Ramos (cell line): Measurements from ENCODE around the gene PAQR7.

Experiments used
- in situ Hi-C: fragments of 300-500 bp; cut with MboI; formaldehyde crosslinking; loops from one replicate; pipeline ENCODE4 v1.14.3; 2022; ENCODE audit warnings: low sequenced_read_pairs; ENCODE audit not compliant: unreplicated experiment

PAQR7 gene

GRCh38 chr1:25875154-25875855, at the start of gene PAQR7:
PAQR7 (minus strand) TSS chr1:25875708; CDS start chr1:25863839, 11,869 bp downstream.
- in situ Hi-C loops = no loop called here

- in situ Hi-C loops = no loop called here
Observed at GRCh38 chr1:25924454-25924853, 48.9 kb upstream of the PAQR7 start.

DNA sequence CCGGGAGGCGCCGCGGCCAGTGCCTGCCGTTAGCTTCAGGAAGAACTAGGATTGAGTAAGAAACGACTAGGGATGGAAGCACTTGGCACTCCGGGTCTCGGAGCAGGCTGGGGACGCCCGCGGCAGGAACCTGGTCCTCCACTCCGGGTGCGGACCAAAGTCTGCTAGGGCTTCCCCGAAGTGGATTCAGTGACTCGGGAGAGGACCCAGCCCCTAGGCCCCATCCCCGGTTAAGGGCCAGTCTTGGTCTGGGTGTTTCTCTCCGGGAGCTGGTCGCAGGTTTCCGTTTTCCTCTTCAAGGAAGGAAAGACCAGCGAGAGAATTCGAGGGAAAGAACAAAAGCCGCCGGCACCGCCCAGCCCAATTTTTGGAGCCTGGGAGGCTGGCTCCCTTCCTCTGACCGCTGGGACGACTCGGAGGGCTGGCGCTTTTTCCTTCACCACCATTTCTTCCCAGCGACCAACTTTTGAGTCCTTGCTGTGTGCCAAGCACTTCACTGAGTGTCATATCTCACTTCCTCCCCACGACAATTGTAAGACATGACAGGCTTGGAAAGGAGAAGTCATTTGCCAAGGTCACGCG, 47.6 kb upstream of the PAQR7 start:
- in situ Hi-C loops = no loop called here

- in situ Hi-C loops = no loop called here
Observed at GRCh38 chr1:25922056-25922970, 46.8 kb upstream of the PAQR7 start.

DNA sequence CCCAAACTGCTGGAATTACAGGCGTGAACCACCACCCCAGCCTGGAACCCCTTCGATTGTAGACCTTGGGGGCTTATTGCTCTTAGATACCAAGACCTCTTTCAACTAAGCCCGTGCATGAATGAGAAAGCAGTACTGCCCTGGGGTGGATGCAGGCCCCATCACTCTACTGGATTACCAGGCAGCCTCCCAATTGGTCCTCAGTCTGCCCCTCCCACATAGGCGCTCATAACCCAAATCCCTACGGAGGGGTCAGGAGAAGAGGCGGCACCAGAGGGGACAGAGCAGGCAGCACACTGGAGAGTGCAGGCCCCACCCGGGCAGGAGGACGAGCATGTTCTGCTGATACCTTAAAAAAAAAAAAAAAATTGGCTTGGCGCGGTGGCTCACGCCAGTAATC, 43.1 kb upstream of the PAQR7 start:
- in situ Hi-C loops = no loop called here

DNA sequence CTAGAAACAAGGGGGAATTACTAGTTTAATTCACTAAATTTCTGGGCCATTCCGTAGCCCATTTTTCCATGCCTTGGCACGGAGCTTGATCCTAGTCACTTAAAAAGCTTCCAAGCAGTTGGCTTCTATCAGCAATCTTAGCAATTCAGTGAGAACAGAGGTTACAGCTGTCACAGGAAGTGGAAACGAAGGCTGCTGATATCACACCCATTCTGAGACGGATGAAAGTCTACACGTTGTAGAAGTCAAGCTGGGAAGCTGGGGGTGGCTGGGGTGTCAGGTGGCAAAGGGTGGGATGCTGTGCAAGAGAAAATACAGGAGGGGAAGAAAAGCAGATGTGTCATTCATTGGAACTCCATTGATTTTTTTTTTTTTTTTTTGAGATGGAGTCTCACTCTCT, 42.5 kb upstream of the PAQR7 start:
- in situ Hi-C loops = no loop called here

- in situ Hi-C loops = no loop called here
Observed at GRCh38 chr1:25916460-25916859, 41.0 kb upstream of the PAQR7 start.

GRCh38 chr1:25914074-25914995, 38.8 kb upstream of the PAQR7 start:
- in situ Hi-C loops = no loop called here

DNA sequence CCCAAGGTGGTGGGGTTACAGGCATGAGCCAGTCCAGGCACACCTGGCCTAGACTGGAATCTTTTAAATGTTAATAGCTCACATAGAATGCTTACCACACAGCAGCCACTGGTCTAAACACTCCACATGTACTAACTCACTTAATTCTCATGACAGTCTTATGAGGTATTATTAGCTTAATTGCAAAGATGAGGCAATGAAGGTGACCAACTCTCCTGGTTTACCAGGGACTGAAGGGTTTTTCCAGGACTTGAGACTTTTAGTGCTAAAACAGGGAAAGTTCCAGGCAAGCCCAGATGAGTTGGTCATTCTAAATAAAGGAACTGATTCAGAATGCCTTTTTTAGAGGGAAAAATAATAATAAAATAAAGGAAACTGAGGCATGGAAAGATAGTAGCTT, 37.7 kb upstream of the PAQR7 start:
- in situ Hi-C loops = no loop called here

- in situ Hi-C loops = no loop called here
Observed at GRCh38 chr1:25912076-25912831, 36.7 kb upstream of the PAQR7 start.

DNA sequence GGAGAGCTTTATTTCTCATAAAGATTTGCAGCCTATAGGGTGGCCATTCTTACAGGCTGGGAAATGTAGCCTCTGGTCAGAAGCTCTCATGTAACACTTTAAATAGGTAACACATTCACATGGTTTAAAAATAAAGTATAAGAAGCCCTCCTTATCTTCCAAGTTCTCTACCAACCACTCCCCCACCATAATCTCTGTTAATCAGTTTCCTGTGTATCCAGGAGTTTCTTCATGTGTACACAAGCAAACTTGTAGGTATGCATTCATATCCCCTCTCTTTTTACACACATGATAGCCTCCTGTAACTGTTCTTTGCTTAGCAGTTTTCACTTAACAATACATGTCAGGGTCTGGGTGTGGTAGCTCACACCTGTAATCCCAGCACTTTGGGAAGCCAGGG, 35.7 kb upstream of the PAQR7 start:
- in situ Hi-C loops = no loop called here

GRCh38 chr1:25909040-25909439, 33.5 kb upstream of the PAQR7 start:
- in situ Hi-C loops = no loop called here

GRCh38 chr1:25908161-25908560, 32.7 kb upstream of the PAQR7 start:
- in situ Hi-C loops = no loop called here

DNA sequence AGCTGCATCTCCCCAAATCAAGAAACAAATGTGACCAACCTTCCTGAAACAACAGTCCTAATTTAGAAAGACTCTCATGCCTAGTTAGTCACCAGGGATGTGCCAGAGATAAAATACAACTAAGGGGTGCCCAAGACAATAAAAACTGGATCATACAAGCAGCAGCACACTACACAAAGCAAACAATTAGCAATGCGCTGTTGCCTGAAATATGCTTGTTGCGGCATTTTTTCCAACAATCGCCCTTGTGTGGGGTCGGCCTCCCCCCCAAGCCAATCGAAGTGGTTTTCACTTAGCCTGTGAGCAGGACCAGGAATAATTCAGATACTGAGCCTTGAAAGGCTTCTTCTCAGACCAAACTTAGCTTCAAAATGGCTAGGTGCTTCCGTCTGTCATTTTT, 32.1 kb upstream of the PAQR7 start:
- in situ Hi-C loops = no loop called here

GRCh38 chr1:25906644-25907300, 31.3 kb upstream of the PAQR7 start:
- in situ Hi-C loops = no loop called here

DNA sequence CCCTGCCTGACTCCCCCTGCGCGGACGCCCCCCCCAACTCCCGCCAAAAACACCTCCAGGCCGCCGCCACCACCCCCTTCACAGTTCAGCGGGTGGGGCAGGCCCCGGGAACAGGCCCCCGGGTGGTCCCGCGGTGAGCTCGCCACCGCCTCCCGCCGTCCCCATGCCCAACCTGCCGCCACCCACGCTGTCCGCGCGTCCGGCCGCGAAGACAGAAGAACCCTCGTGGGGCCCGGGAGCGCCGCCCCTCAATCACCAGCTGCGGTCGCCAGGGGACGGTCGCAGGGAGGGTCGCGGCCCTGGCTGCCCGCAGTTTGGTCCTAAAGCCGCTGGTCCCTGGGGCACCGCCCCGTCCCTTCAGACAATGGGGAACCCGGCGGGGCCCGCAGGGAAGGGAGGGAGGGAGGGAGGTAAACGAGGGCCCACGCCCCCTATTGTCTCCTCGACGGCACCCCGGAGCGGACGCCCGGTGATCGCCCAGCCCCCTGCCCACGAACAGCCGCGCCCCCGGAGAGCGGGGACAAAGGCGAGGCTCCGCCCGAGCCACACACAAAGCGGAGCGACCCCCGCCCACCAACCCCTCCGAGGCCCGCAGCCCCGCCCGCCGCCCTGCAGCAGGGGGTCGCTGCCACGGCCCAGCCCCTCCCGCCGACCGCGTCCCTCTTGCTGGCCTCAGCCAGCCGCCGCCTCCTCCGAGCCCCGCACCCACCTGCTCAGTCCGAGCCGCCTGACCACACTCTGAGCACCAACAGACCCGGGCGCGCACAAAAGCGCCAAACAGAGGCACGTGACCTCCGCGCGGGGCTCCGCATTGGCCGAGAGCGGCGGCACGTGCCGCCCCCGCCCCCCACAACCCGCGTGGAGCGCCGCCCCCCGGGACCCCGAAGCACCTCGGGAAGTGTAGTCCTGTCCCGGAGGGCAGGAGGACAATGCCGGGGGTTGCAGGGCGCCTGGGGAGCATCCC, 30.5 kb upstream of the PAQR7 start, which contains the start of gene STMN1:
Gene STMN1 (minus strand): TSS at position 740 of the 964 bp plus-strand sequence. CDS start 1,743 bp downstream, outside the sequence.
- in situ Hi-C loops = no loop called here

DNA sequence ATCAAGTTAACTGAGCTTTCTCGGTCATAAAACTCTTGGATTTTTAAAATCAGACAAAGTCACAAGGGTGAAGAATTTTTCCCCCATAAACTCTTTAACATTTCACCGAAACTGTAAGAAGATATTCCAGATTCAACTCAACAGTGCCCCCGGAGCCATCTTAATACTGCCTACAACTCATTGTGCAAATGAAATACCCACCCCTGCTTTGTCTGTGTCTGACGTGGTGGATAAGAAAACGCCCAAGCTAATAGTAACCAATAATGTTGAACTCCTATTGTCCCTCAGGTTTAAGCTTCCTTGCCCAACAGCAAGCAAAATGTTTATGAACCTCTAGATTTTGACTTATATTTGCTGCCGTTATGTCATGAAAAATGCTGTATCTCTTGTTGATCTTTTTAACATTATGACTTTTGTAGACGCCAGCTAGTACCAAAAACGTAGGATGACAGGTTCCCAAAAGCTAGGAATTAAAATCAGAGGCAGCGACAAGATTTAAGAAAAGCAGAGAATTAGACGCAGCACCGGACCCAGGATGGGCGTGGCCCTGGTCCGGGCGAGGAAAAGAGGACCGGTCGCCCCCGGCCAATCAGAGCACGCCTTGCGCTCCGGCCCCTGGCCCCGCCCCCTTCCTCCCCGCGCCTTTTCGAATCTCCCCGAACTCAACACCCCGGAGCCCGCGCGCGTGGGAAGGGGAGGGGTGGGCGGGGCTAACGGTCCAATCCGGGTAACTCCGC, 29.6 kb upstream of the PAQR7 start:
- in situ Hi-C loops = no loop called here
